Suprapubic skin (tissue), 4 donors: ENCODE results near the gene MBTPS2.

Experiments used
- CTCF ChIP-seq, 2 donors: fragments of 200-600 bp in 1 of 2; fragments of 450-650 bp in 1 of 2; sonication (generic) in 1 of 2; IDR thresholded peaks; one replicate each; pipeline ENCODE4 v1.5.1; 2016 to 2019; ENCODE audit warnings: antibody characterized with exemption in 2 of 2, mild to moderate bottlenecking in 1 of 2, moderate library complexity in 1 of 2
- EP300 ChIP-seq: sonication (generic); formaldehyde crosslinking; IDR thresholded peaks from one replicate; pipeline ENCODE4 v1.6.1; 2017; ENCODE audit warnings: antibody characterized with exemption
- POLR2A ChIP-seq, 2 donors: fragments of 450-650 bp; IDR thresholded peaks; one replicate each; pipeline ENCODE4 v1.6.1; 2017; ENCODE audit warnings: antibody characterized with exemption in 2 of 2, mild to moderate bottlenecking in 2 of 2, moderate library complexity in 2 of 2
- POLR2AphosphoS5 ChIP-seq, 3 donors: sonication (generic); formaldehyde crosslinking; IDR thresholded peaks; one replicate each; pipeline ENCODE4 v1.6.1; 2017; ENCODE audit warnings: antibody characterized with exemption in 3 of 3

- TF ChIP-seq CTCF (IDR thresholded peaks at IDR 0.05) (no peak), POLR2A (IDR thresholded peaks at IDR 0.05) (no peak), POLR2AphosphoS5 (IDR thresholded peaks at IDR 0.05) (no peak), EP300 (no peak)
These were observed 72.1 kb downstream of the MBTPS2 start for GRCh38 chrX:21911481-21911880.
